Activated gamma-delta T cell treated with Interleukin-2 at 50 U/mL for 16 hours (primary cell): ENCODE data around the gene WIZ.

Experiments
- DNase-seq: peaks from one replicate; pipeline ENCODE4 v3.0.0-alpha.2; 2020

The WIZ gene

GRCh38 chr19:15464394-15465385 lies 14.9 kb upstream of the WIZ start, which contains the start of gene RASAL3:
TSS of gene RASAL3 (minus strand) at chr19:15464544. CDS start at chr19:15464358, 186 bp downstream.
- DNase-seq, result peak; percentile 74

DNA sequence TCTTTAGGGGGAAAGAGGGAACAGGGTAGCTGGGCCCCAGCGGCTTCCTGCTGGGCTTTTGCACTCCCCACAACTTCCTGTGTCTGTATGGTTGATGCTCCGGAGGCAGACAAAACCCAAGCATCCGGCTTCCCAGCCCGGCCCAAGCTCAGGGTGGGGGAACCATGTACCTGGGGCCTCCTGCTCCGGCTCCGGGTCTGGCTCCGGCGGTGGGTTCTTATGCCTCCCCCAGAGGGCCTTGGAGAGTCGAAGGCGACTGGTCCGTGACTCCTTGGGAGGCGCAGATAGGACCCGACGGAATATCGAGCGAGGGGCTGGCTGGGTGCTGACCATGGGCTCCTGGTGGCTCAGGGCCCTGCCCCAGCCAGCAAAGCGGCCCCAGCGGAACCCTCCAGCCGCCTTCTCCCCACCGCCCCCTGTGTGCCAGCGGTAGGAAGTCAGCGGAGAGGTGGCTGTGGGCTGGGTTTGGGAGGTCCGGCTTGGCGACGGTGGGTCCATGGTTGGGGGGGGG lies 14.2 kb upstream of the WIZ start:
- peak; percentile 83 for DNase-seq

- no peak for DNase-seq
These were observed 11.9 kb upstream of the WIZ start for GRCh38 chr19:15461694-15462093.

DNA sequence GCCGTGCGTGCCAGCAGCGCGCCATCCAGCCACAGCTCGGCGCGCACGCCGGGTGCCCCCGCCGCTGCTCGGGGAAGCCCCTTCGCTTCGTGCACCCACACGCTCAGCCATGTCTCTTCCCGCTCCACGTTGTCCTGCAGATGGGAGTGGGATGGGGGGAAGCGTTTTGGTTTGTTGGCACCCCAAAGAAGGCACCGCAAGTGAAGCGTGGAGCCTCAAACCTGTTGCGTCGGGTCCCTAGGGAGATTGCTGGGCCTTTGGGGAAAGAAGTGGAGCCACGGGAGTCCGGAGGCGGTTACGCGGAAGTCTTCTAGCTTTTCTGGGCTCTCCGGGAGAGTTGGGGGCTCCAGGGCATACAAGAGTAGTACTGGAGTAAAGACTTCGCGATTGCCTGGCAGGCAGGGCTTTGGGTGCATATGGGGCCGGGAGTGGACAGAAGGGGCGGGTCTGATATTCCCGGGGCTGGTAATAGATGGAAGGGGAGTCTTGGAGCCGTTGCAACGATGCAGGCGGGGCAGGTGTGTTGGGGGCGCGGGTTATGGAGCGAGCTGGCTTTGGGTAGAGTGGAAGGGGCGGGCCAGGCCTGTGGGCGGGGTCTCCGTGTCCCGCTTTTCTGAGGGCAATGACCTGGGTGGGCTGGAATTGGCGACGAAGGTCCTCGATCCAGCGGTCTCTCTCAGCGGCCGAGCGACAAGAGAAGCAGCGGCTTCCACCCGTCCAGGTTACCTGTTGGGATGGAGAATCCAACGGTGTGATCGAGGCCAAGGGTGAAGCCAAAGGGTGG lies 8.1 kb upstream of the WIZ start:
- DNase-seq, result no peak

- no peak for DNase-seq
These were observed 7.3 kb upstream of the WIZ start for GRCh38 chr19:15456871-15457700.

DNA sequence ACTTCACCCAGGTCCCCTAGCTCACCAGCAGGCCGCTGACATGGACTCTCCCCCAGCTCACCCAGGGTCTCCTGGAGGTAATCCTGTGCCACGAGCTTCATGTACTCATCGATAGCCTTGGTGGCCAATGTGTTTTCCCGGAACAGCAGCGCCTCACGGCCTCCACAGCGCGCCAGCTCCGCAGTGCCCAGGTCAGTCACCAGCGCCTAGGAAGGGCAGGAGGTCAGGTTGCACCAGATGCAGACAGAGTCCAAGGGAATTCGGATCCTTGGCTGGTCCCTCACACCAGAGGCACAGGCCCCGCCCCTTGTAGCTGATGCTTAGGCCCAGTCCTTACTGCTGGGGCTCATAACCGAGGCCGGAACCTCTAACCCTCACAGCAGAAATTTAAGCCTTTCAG lies 6.7 kb upstream of the WIZ start:
- no peak for DNase-seq

DNA sequence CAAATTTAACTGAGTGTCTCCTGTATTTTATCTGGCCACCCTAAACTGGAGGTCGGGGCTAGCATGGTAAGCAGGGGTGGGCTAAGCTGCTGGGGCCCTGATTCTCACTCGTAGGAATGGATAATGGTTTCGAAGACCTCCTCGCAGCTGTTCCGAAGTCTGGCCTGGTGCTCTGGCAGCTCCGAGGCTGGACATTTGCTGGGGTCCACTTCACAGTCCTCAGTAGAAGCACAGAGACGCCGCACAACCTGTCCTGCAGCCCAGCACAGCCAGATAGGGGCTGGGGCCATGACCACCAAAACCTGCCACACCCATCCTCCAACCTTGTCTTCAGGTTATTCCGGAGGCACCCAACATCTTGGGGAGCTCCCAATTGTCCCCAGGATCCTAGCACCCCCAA lies 6.2 kb upstream of the WIZ start:
- no peak for DNase-seq

DNA sequence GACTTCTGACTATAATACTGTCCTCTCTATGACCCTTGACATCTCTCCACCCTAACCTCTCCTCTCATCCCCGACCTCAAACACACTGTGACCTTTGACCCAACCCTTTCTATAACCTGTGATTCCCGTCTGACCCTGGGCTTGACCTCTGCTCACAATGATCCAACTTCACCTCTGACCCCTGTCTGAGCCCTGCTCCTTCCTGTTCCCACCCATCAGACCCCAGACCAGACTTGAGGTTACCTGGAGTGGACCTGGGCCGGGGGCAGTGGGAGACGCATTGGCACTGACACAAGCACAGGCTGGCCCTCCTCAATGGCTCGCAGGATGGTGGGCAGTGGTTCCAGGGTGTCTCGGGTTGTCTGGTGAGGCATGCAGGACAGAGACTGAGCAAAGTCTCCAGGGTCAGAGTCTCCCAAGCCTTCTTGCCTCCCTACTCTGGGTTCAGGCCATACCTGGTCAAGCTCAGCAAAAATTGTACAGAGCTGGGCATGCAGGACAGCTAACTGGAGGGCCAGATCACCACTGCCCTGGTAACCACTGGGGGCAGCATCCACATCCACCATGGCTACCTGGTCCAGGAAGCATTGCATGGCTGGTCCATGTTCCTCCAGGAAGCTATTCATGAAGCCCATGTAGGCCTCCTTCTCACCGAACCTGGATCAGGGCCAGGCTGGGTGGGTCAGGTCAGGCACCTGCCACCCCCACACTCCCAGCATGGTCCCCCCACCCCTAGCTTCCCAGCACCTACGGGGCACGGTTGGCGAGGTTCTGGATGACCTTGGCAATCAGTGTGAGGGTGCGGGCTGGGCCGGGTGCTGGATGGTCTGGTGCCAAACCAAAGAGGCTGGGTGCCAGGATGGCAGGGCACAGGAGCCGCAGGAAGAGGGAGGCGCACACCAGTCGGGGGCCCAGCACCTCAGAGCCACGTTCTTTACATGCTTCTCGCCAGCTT lies 4.4 kb upstream of the WIZ start:
- no peak for DNase-seq

- no peak for DNase-seq
These were observed 3.4 kb upstream of the WIZ start for GRCh38 chr19:15453091-15453578.

DNA sequence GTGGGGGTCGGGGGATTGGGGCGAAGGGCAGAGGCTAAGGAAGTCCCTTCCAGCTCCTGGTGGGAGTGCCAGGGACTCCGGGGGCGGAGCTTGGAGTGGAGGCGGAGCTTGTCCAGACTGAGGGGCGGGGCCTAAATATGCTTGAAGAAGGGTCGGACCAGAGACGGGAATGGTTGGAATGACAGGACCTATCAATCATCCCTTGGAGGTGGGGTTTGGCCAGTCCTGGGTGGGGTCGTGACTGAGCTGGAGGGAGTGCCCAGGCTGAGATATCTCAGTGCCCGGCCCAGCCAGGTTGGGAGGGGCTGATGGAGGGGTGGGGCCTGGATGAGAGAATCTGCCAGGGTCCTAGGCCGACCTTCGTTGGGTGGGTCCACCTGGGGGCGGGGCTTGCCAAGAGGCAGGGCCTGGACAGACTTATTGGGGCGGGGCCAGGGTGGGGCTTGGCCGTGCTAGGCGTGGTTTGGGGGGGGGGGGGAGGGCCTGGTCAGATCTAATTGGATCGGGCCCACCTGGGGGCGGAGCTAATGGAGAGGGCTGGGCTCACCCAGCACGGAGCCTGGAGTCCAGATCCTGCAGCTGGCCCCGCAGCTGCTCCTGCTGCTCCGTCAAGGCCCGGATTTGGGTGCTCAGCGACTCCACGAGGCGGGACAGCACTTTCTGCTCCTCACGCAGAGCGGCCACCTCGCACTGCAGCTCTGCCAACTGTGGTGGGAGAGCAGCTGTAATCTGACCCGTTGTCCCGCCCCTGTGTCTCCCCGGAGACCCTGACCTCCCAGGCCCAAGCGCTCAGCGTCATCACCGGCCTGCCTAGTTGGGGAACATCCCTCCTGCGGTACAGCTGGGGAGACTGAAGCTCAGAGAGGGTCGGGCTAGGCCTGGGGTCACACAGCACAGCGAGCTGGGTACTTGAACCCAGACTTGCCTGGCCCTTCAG lies 2.6 kb upstream of the WIZ start:
- DNase-seq, result no peak

GRCh38 chr19:15450528-15450890 lies 753 bp upstream of the WIZ start:
- no peak for DNase-seq

- no peak for DNase-seq
These were observed 757 bp downstream of the WIZ start for GRCh38 chr19:15448778-15449619.

GRCh38 chr19:15448044-15448777 lies 1.5 kb downstream of the WIZ start:
- no peak for DNase-seq

GRCh38 chr19:15447057-15447456 lies 2.7 kb downstream of the WIZ start:
- no peak for DNase-seq

DNA sequence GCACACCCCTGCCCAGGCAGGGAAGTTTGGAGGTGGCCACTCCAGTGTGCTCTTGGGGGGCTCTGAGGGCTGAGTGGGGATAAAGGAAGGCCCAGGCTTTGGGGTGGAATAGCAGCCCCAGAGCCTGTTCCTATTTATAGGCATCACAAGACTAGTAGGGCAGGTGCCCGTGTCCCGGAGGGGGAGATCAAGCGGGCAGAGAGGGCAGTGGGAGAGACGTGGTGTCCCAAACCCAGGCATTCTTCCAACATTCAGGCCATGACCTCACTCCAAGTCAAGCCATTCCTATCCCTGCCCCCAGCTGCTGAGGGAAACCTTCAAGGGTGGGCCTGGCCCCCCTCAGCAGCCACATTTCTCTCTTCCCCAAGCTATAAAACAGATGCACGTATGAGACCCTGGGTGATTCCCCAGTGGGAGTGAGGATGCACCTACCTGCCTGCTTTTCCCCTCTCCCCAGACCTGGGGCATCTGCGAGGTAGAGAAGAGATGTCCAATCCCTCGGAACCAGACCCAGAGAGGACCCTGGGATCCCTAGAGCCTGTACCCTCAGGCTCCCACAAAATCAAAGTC lies 3.9 kb downstream of the WIZ start:
- DNase-seq, result no peak

DNA sequence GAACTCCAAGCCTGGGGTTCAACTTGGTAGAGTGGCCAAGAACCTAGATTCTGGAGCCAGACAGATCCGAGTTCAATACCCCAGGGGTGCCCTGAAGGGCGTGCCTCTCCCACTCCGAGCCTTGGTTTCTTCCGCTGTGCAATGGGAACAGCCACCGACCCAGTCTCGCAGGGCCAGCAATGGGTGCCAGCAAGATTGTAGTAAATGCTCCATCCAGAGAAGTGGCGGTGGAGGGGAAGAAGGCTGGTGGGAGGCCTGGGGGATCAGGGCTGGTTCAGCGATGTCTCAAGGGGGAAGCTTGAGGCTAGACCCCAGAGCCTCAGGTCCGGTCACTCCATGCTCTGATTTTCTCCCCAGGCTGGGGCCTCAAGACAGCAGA lies 4.5 kb downstream of the WIZ start:
- DNase-seq, result no peak

DNA sequence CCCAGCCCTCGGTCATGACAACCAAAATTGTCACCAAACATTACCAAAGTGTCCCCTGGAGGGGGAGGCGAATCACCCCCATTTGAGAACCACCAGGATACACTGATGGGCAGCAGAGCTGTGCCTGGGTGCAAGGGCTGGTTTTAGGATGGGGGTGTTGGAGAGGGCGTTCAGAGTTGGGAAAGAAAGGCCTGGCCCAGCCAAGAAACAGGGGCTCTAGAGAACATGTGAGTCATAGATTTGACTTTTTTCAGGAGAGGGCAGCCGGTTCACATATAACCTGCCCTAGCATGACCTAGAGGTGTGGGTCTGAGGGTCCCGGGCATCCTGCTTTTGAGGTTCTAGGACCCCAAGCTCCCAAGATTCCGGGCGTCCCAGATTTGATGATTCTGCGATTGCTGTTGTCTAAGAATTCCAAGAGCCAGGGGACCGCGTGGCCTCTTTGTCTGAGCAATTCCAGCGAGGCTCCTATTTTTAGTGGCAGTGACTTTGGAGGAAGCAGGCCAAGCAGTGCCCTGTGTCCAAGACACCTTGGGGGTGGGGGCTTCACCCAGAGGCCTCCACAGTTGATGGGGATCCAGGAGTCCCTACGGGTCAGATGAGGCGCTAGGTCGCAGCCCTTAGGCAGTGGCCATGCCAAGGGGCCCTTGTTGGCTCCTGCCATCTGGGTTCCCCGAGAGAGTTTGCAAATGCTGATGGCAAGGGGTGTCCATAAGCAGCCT lies 5.1 kb downstream of the WIZ start:
- no peak for DNase-seq
